Bronchial smooth muscle cell (primary cell): ENCODE results near the gene NAT14. TPM values are rescaled to one million over a fixed set of nuclear protein-coding genes. Genes with fewer than 3 reads are reported as not detected.

Experiments
- total RNA-seq: library from RNA; depleted of rRNA; stranded (reverse); fragments of >200 nt; gene quantifications from 2 replicates; pipeline ENCODE4 v1.2.1, GENCODE V29; 2014

The NAT14 gene
- total RNA-seq = 9.2 and 16.2 TPM in 2 replicates

DNA sequence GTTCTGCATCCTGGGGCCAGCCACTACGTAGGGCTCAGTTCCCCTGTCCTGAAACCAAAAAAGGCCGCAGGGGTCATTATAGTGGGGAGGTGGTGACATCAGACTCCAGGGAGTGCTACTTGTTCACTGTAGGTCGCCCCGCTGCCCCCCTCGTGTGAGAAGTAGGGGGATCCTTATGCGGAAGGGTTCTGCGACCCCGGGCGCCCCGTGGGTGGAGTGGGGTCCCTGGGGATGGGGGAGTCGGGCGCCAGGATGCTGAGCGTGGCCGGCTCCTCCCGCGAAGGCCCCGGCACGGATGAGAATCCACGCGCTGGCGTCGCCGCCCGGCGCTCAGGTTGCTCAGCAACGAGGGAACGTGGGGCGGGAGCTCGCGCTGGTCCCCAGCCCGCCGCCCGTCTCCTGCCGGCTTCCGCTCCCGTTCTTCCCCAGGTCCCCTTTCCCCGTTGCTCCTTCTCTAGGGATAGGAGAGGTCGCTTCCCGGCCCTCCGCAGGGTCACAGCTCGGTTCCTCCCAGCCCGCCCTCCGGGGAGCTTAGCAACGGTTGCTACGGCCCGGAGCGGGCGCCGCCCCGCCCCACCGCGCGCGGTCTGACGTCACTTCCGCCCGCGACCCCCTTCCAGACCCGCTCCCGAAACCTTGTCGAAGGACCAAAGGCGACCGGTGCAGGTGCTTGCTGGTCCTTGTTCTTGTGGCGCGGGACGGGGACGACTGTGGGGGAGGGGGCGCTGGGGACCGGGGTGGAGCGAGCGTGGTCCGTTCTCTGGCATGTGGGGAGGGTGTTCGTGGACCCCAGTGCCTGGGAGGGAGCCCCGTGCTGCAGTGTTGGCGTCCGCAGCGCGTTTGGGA, at the start of gene NAT14:
Gene NAT14, plus strand, starts transcription at position 596 of the 846 bp plus-strand sequence. CDS start 521 bp downstream, outside the sequence.

GRCh38 chr19:55443045-55443823, 41.8 kb upstream of the NAT14 start, which contains the start of gene SHISA7:
Gene SHISA7 (minus strand): TSS chr19:55443300. CDS start chr19:55442863, 437 bp downstream.

DNA sequence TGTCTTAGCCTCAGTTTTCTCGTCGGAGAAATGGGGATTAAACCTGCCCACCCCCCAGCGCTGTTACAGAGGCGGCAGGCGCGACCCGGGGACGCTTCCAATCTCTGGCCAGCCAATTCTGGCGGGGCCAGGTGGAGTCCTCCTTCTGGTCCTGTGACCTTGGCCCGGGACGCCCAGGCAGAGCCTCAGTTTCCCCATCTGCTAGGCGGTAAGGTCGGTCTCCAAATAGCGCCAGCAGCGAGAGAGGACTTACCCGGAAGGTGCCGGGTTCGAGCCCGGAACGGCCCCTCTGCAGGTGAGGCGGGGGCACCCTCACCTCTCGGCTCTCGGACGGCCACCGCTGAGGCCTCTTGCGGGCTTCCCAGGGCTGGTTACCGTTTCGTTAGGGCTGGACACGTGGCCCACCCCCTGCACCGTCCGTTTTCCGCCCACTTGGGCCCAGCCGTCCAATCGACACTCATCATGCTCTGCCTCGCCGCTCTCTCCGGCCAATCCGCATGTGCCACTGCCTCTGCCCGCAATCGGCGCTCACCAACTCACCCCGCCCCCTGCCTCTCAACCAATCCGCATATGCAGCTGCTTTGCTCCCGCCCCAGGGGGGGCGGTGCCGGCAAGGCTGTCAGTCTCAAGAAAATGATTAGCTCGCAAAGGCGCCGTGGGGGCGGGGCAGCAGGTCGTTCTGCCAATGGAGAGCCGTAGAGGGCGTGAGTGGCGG, 23.6 kb upstream of the NAT14 start, which contains the start of gene ISOC2:
Gene ISOC2, minus strand, starts transcription at position 384 of the 715 bp plus-strand sequence. CDS start 5,156 bp downstream, outside the sequence.

DNA sequence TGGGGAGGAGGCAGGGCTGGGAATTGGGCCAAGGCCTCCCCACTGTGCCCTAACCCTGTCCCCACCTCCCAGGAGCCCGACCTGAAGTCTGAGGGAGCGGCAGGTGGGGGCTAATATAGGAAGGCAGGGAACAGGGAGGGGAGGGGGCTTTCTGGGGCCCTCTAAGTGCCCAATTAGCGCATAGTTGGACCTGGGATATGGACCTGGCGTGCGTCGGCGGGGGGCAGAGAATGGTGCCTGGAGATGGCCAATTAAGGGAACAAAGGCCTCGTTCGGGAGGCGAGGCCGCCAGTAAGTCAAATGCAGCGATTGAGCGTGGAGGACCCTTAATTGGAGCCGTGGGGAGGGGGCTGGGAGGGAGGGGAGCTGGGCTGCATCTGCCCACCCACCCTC, 20.3 kb upstream of the NAT14 start, which contains the start of gene C19orf85:
Gene C19orf85, minus strand, starts transcription at position 90 of the 393 bp plus-strand sequence. CDS start 197 bp downstream, outside the sequence.

DNA sequence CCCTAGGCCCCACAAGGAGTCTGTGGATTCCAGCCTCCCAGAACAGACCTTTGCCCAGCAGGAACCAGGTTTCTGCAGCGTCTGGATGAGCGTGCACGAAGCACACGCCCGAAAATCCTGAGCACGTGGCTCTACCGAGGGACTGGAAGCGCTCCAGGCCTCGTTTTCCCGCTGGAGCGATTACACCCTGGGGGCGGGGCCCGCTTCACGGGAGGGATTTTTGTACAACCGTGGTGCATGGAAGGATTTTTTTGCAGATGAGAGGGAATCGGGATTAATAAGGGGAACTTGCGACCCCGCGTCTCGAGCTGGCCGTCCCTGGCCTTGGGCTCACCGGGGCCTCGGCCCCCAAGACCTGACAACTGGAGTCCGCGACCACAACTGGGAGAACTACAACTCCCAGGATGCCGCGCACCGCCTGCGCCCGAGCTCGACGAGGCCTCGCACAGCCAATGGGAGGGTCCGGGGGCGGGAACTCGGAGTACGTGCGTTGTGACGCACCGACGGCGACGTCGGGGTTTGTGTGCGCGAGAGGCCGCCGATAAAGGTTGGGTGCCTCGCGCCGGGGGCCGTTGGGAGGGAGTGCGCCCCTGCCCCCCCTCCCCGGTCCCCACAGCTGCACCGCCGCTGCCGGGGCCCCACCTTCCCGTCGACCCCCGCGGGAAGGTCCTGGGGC, 8.8 kb upstream of the NAT14 start, which contains the start of gene ZNF628:
Gene ZNF628, plus strand, starts transcription at position 518 of the 676 bp plus-strand sequence. CDS start 3,294 bp downstream, outside the sequence.

DNA sequence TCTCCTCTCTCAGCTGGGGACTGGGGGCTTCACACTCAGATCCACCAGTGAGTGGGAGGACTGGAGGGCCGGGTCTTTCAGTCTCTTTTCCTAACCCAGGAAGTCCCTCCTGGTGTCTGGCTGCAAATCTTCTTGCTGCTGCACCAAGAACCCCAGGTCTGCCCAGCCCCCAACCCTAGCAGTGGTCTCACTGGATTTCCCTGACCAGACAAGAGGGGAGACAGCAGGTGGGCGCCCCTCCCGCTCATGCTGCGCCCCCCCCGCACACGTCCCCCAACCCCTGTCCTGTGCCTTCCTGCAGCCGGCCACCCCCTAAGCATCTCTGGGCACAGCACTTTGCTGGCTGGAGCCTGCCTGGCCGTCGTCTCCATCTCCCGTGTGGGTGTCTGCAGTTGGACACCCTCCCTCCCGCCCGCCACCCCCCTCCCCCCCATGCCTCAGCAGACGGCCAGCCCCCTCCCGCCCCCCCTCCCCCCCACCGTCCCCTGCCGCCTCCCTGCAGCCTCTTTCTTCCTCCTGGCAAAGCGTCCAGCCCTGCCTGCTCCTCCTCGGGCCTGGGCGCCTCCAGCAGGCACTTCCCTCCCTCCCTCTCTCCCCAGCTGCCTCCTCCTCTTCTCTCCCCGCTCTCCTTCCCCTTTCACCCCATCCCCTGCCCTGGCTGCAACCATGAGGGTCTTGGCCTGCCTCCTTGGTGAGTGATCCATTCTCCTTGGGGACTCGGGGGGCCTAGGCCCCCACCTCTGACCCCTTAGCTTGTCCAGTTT, 3.1 kb downstream of the NAT14 start, which contains the start of gene SSC5D:
Gene SSC5D, plus strand, starts transcription at position 513 of the 764 bp plus-strand sequence. Its CDS starts 154 bp downstream, at position 667.

Other genes with a start within 250 kb of the NAT14 start
- gene PPP6R1, start 226.2 kb upstream of the NAT14 start, total RNA-seq = 24.0 and 24.4 TPM in 2 replicates
- gene HSPBP1, start 205.1 kb upstream of the NAT14 start, total RNA-seq = 20.2 and 20.3 TPM in 2 replicates
- gene BRSK1, start 201.2 kb upstream of the NAT14 start, total RNA-seq = 3.5 and 7.0 TPM in 2 replicates
- not detected in 2 replicates for gene TMEM150B, start 159.8 kb upstream of the NAT14 start, total RNA-seq
- gene KMT5C, start 145.3 kb upstream of the NAT14 start, total RNA-seq = 7.1 and 10.3 TPM in 2 replicates
- gene COX6B2, start 130.5 kb upstream of the NAT14 start, total RNA-seq = 0.16 TPM in 1 of 2 replicates, not detected in the other
- not detected in 2 replicates for gene GARIN5B, start 121.9 kb upstream of the NAT14 start, total RNA-seq
- 0.94 and 1.6 TPM in 2 replicates for gene IL11, start 114.7 kb upstream of the NAT14 start, total RNA-seq
- gene TMEM190, start 108.4 kb upstream of the NAT14 start, total RNA-seq = 0.47 TPM in 1 of 2 replicates, not detected in the other
- gene TMEM238, start 100.9 kb upstream of the NAT14 start, total RNA-seq = 0.16 TPM in 1 of 2 replicates, not detected in the other
- 202 and 304 TPM in 2 replicates for gene RPL28, start 99.3 kb upstream of the NAT14 start, total RNA-seq
- 8.6 and 20.3 TPM in 2 replicates for gene UBE2S, start 77.4 kb upstream of the NAT14 start, total RNA-seq
- gene SHISA7, start 41.9 kb upstream of the NAT14 start, total RNA-seq = not detected in 2 replicates
- gene ISOC2, start 23.5 kb upstream of the NAT14 start, total RNA-seq = 38.8 and 58.3 TPM in 2 replicates
- gene C19orf85, start 20.4 kb upstream of the NAT14 start, total RNA-seq = not detected in 2 replicates
- gene ZNF628, start 8.6 kb upstream of the NAT14 start, total RNA-seq = 0.47 and 0.69 TPM in 2 replicates
- 3.9 and 13.1 TPM in 2 replicates for gene SSC5D, start 3.2 kb downstream of the NAT14 start, total RNA-seq
- not detected in 2 replicates for gene SBK2, start 51.9 kb downstream of the NAT14 start, total RNA-seq
- gene SBK3, start 60.4 kb downstream of the NAT14 start, total RNA-seq = 0.16 TPM in 1 of 2 replicates, not detected in the other
- gene ZNF579, start 95.7 kb downstream of the NAT14 start, total RNA-seq = 1.6 and 2.0 TPM in 2 replicates
- 0.95 and 2.1 TPM in 2 replicates for gene FIZ1, start 114.3 kb downstream of the NAT14 start, total RNA-seq
- 12.1 and 13.2 TPM in 2 replicates for gene ZNF524, start 115.1 kb downstream of the NAT14 start, total RNA-seq
- 0.34 and 0.63 TPM in 2 replicates for gene ZNF865, start 120.5 kb downstream of the NAT14 start, total RNA-seq
- gene ZNF784, start 139.4 kb downstream of the NAT14 start, total RNA-seq = 5.0 and 5.8 TPM in 2 replicates
- gene ZNF580, start 155.8 kb downstream of the NAT14 start, total RNA-seq = 4.4 and 5.7 TPM in 2 replicates
- 29.1 and 32.2 TPM in 2 replicates for gene ZNF581, start 158.5 kb downstream of the NAT14 start, total RNA-seq
- 3.9 and 7.3 TPM in 2 replicates for gene CCDC106, start 163.0 kb downstream of the NAT14 start, total RNA-seq
- 72.3 and 77.7 TPM in 2 replicates for gene U2AF2, start 169.8 kb downstream of the NAT14 start, total RNA-seq
- 56.9 and 61.7 TPM in 2 replicates for gene EPN1, start 190.0 kb downstream of the NAT14 start, total RNA-seq